Neutrophil (primary cell): ENCODE results near the gene AKAP6.

Experiments
- H3K27ac ChIP-seq: fragments of 200-600 bp; sonication (generic); 2 replicates; pipeline ENCODE4 v1.5.1; 2016; ENCODE audit warnings: mild to moderate bottlenecking, moderate library complexity
- H3K27me3 ChIP-seq: fragments of 200-600 bp; sonication (generic); 2 replicates; pipeline ENCODE4 v1.6.0; 2016; ENCODE audit warnings: mild to moderate bottlenecking
- H3K36me3 ChIP-seq: fragments of 200-600 bp; sonication (generic); 2 replicates; pipeline ENCODE4 v1.5.1; 2017
- H3K4me1 ChIP-seq, 2 experiments: fragments of 200-600 bp in 1 of 2; sonication (generic) in 1 of 2; 1 replicate in 1 of 2; 2 replicates in 1 of 2; pipeline versions ENCODE4 v1.5.1 to v1.6.1; 2013 to 2016; ENCODE audit warnings: low read depth in 1 of 2, low read length in 1 of 2, mild to moderate bottlenecking in 1 of 2, moderate library complexity in 1 of 2; ENCODE audit not compliant: control insufficient read depth in 1 of 2, insufficient read depth in 1 of 2
- H3K4me3 ChIP-seq, 2 experiments: fragments of 200-600 bp in 1 of 2; sonication (generic) in 1 of 2; 1 replicate in 1 of 2; 2 replicates in 1 of 2; pipeline ENCODE4 v1.5.1; 2013 to 2016; ENCODE audit warnings: low read depth in 1 of 2, low read length in 1 of 2, mild to moderate bottlenecking in 1 of 2, moderate library complexity in 1 of 2
- H3K9me3 ChIP-seq: fragments of 200-600 bp; sonication (generic); 2 replicates; pipeline ENCODE4 v1.5.1; 2016
- CTCF ChIP-seq: fragments of 200-600 bp; sonication (generic); IDR thresholded peaks from 2 replicates; pipeline ENCODE4 v1.5.1; 2016; ENCODE audit warnings: antibody characterized with exemption

Gene AKAP6

GRCh38 chr14:32491416-32492016 is 162.4 kb downstream of the AKAP6 start:
- Histone ChIP-seq H3K36me3 (no peaks in the 10 kb centered on the region), H3K27ac (no peak overlapping the region), H3K9me3 (no peaks in the 10 kb centered on the region), H3K4me3 (no peak overlapping the region), H3K27me3 (no peaks in the 10 kb centered on the region), H3K4me1 (no peaks in the 10 kb centered on the region)
- no peak for TF ChIP-seq CTCF

GRCh38 chr14:32492457-32492856 is 163.4 kb downstream of the AKAP6 start:
- Histone ChIP-seq H3K4me3 (no peak overlapping the region), H3K36me3 (no peaks in the 10 kb centered on the region), H3K4me1 (no peaks in the 10 kb centered on the region), H3K9me3 (no peaks in the 10 kb centered on the region), H3K27ac (no peak overlapping the region), H3K27me3 (no peaks in the 10 kb centered on the region)
- TF ChIP-seq CTCF = no peak

GRCh38 chr14:32494609-32495434 is 165.7 kb downstream of the AKAP6 start:
- no peaks in the 10 kb centered on the region for H3K4me1 ChIP-seq
- no peaks in the 10 kb centered on the region for H3K27me3 ChIP-seq
- H3K27ac ChIP-seq = no peak overlapping the region
- no peak for TF ChIP-seq CTCF
- H3K4me3 ChIP-seq = no peak overlapping the region
- H3K36me3 ChIP-seq = no peaks in the 10 kb centered on the region
- H3K9me3 ChIP-seq = no peaks in the 10 kb centered on the region

- no peaks in the 10 kb centered on the region for H3K9me3 ChIP-seq
- no peak for TF ChIP-seq CTCF
- H3K27ac ChIP-seq = no peak overlapping the region
- no peaks in the 10 kb centered on the region for H3K27me3 ChIP-seq
- no peak overlapping the region for H3K4me3 ChIP-seq
- H3K4me1 ChIP-seq = no peaks in the 10 kb centered on the region
- no peaks in the 10 kb centered on the region for H3K36me3 ChIP-seq
Measured at GRCh38 chr14:32495435-32495734, 166.3 kb downstream of the AKAP6 start.

- Histone ChIP-seq H3K9me3 (no peaks in the 10 kb centered on the region), H3K4me3 (no peak overlapping the region), H3K4me1 (no peaks in the 10 kb centered on the region), H3K27me3 (no peaks in the 10 kb centered on the region), H3K36me3 (no peaks in the 10 kb centered on the region), H3K27ac (no peak overlapping the region)
- no peak for TF ChIP-seq CTCF
Measured at GRCh38 chr14:32497248-32497647, 168.2 kb downstream of the AKAP6 start.
